SH-SY5Y (cell line): ENCODE results near the gene ZSCAN5A.

ENCODE experiments used
- GATA2 ChIP-seq: IDR thresholded peaks from 2 replicates; pipeline ENCODE4 v1.6.1; 2011; ENCODE audit warnings: mild to moderate bottlenecking, low read depth, low read length
- GATA3 ChIP-seq: IDR thresholded peaks from 2 replicates; pipeline ENCODE4 v1.6.1; 2011; ENCODE audit warnings: low read depth, mild to moderate bottlenecking, low read length, moderate library complexity

DNA sequence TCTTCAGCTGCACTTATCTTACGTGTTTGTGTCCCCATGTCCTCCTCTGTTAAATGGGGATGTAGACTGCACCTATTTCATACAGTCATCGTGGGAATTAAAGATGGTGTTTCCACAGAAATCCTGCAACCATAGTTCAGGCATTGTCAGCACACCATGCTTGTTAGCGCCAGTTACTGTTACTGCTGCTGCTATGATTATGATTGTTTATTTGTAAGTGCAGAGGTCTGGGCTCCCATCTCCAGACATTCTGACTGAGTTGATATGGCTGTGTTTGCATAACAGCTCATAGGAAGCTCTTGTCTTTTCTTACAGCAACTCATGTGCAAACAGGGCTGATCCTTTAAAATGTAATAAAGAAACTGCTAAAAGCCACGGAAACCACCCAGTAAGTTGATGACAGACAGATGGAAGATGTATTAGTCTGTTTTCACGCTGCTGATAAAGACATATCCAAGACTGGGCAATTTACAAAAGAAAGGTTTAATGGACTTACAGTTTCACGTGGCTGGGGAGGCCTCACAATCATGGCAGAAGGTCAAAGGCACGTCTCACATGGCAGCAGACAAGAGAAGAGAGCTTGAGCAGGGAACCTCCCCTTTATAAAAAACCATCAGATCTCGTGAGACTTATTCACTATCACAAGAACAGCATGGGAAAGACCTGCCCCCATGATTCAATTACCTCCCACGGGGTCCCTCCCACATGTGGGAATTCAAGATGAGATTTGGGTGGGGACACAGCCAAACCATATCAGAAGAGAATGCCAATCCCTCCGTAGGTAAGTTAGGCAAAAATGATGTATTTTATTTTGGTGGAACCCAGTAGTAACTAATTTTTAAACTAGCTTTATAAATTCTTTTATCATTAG lies 1.6 kb downstream of the ZSCAN5A start:
- TF ChIP-seq GATA2: no peak
- TF ChIP-seq GATA3: no peak
